ENCODE results near the gene PTH2. TPM values are rescaled to one million over a fixed set of nuclear protein-coding genes. Genes with fewer than 3 reads are reported as not detected.

PTH2 gene
- total and polyA plus RNA-seq, 2 of the 8 experiments (the other 6 are each of a cell fraction or from before 2014, with no cell fraction given) = not detected

- Histone ChIP-seq H2BK5ac (ENCODE audit: low read depth, low read length) (no peak overlapping the region), H4K91ac (replicated peaks; ENCODE audit: insufficient read length, low read length) (no peak overlapping the region), H3K9ac (replicated peaks in 1 of 4; ENCODE audit: extremely low read depth in 1 of 4, low read depth in 3 of 4, low read length in 3 of 4) (no peak overlapping the region), H4K20me1 (replicated peaks in 1 of 2; ENCODE audit: control insufficient read depth in 1 of 2, insufficient read depth in 2 of 2, low read length in 2 of 2) (no peaks in the 10 kb centered on the region), H2BK120ac (replicated peaks; ENCODE audit: low read depth, low read length) (no peak overlapping the region), H3K14ac (ENCODE audit: insufficient read length) (no peak overlapping the region), H3K27ac (ENCODE audit: low read depth, low read length) (no peak overlapping the region), H3K56ac (replicated peaks; ENCODE audit: insufficient read length, low read depth, low read length) (no peak overlapping the region), H2AFZ (ENCODE audit: low read length) (peak overlapping the region; percentile 17; the same call in 1 of the 2 replicates), H2AK5ac (ENCODE audit: low read depth, low read length) (no peak overlapping the region), H3K4me1 (replicated peaks in 1 of 4; ENCODE audit: control insufficient read depth in 3 of 4, insufficient read depth in 4 of 4, low read length in 3 of 4) (peaks cover 7 to 29% (median 19%) of the 10 kb centered on the region in 4 experiments), H3K18ac (ENCODE audit: extremely low read depth, low read length) (peak overlapping the region; percentile 51), H3K4me3 (ENCODE audit: extremely low read depth in 1 of 4, insufficient read depth in 2 of 4, low read depth in 3 of 4, low read length in 4 of 4) (peak overlapping the region in 3 of 4 experiments; percentile 23 to 59 (median 28); a peak in 5 of 8 replicates), H3K36me3 (ENCODE audit: control insufficient read depth in 2 of 4, insufficient read depth in 4 of 4, low read length in 3 of 4) (no peaks in the 10 kb centered on the region), H3K4me2 (ENCODE audit: insufficient read depth in 1 of 2, low read depth in 2 of 2, low read length in 2 of 2) (peak overlapping the region; percentile 85 to 88), H4K5ac (ENCODE audit: insufficient read length, low read depth, low read length) (peak overlapping the region; percentile 12), H4K8ac (ENCODE audit: extremely low read depth, insufficient read depth, low read length) (no peak overlapping the region; the same call in none of the 2 replicates), H3K9me3 (ENCODE audit: insufficient read depth in 2 of 2, low read depth in 1 of 2, low read length in 1 of 2) (no peaks in the 10 kb centered on the region), H3K4ac (replicated peaks; ENCODE audit: insufficient read length, low read depth, low read length) (no peak overlapping the region), H2BK12ac (ENCODE audit: low read depth, low read length) (no peak overlapping the region; the same call in 1 of the 2 replicates), H2BK20ac (ENCODE audit: low read length) (no peak overlapping the region), H3K27me3 (replicated peaks in 1 of 4; ENCODE audit: control insufficient read depth in 3 of 4, extremely low read depth in 1 of 4, insufficient read depth in 3 of 4, low read length in 3 of 4) (peaks cover 23 to 61% (median 56%) of the 10 kb centered on the region in 4 experiments), H2BK15ac (ENCODE audit: low read length) (peak overlapping the region; percentile 82; the same call in 1 of the 2 replicates), H3K23me2 (ENCODE audit: low read depth, low read length) (peaks cover 12% of the 10 kb centered on the region; the same call in 1 of the 2 replicates), H3K23ac (ENCODE audit: insufficient read length) (no peak overlapping the region), H3K79me2 (ENCODE audit: control insufficient read depth in 1 of 2, insufficient read depth in 2 of 2, low read length in 2 of 2) (no peaks in the 10 kb centered on the region), H3K79me1 (ENCODE audit: low read depth, low read length) (no peaks in the 10 kb centered on the region)
- ChIA-PET POLR2A (ENCODE audit: partially characterized antibody) (interaction anchor here (0.9 to 1.4 kb wide), 3 partner anchors 9 to 25 kb away, joined by 3 to 4 read pairs (median 4); no protein-coding TSS in a partner anchor), CTCF (ENCODE audit: partially characterized antibody) (interaction anchor here (0.6 to 14.7 kb wide), 11 partner anchors 9 to 57 kb away, joined by 3 to 291 read pairs (median 6); partner anchors contain the start of gene PIH1D1)
- DNase-seq (ENCODE audit: low read depth in 1 of 2, low spot score in 2 of 2) (peak in 1 of 2 experiments; percentile 93), FAIRE-seq (no peak)
- WGBS, 2 experiments (ENCODE audit: extremely low coverage in 1 of 2, insufficient coverage in 1 of 2, insufficient read length in 1 of 2, insufficient replicate concordance in 2 of 2, low coverage in 1 of 2, low lambda C conversion rate in 2 of 2, missing lambda C conversion rate in 1 of 2) = 6% methylated on average over 44 of the region's 58 CpGs; no CpG with 5 or more reads in 1 of the 2 experiments
- TF ChIP-seq SP4 (IDR thresholded peaks at IDR 0.05; ENCODE audit: low read length) (no peak), GTF2F1 (IDR thresholded peaks at IDR 0.05; ENCODE audit: borderline replicate concordance, low read depth, low read length) (no peak), TBP (IDR thresholded peaks at IDR 0.05; ENCODE audit: low read depth, low read length) (no peak), BRCA1 (IDR thresholded peaks at IDR 0.05; ENCODE audit: low read depth, low read length) (no peak), JUN (IDR thresholded peaks at IDR 0.05; ENCODE audit: low read depth, low read length) (no peak), CREB1 (IDR thresholded peaks at IDR 0.05) (peak; percentile 76), POLR2A (IDR thresholded peaks at IDR 0.05; ENCODE audit: control extremely low read depth in 1 of 2, low read depth in 2 of 2, low read length in 2 of 2) (no peak), RNF2 (IDR thresholded peaks at IDR 0.05; ENCODE audit: borderline replicate concordance, low read depth, low read length, missing control alignments, poor library complexity, severe bottlenecking) (no peak)
- TF ChIP-seq, protein P1, sequence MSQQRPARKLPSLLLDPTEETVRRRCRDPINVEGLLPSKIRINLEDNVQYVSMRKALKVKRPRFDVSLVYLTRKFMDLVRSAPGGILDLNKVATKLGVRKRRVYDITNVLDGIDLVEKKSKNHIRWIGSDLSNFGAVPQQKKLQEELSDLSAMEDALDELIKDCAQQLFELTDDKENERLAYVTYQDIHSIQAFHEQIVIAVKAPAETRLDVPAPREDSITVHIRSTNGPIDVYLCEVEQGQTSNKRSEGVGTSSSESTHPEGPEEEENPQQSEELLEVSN (IDR thresholded peaks at IDR 0.05) = peak; percentile 87
Measured at GRCh38 chr19:49422407-49423070, 702 bp downstream of the PTH2 start.
